K562 (cell line): ENCODE data around the gene CCDC61. TPM values are rescaled to one million over a fixed set of nuclear protein-coding genes. Genes with fewer than 3 reads are reported as not detected.

Experiments
- ARID1B ChIP-seq: fragments of 450-650 bp; IDR thresholded peaks from 2 replicates; pipeline ENCODE4 v1.6.1; 2016; ENCODE audit warnings: antibody characterized with exemption, mild to moderate bottlenecking, inconsistent platforms
- BDP1 ChIP-seq: IDR thresholded peaks from 3 replicates; pipeline ENCODE4 v1.6.1; 2011; ENCODE audit not compliant: insufficient read length, insufficient read depth
- CXXC5 ChIP-seq: fragments of 250-450 bp; sonication (Bioruptor Pico); IDR thresholded peaks from 2 replicates; pipeline ENCODE4 v1.8.0; 2022; ENCODE audit warnings: inconsistent platforms, mild to moderate bottlenecking, moderate library complexity
- EGR1 ChIP-seq: fragments of 450-650 bp; conservative IDR thresholded peaks from 2 replicates; pipeline ENCODE4 v1.6.1; 2017; ENCODE audit warnings: mild to moderate bottlenecking
- FIP1L1 ChIP-seq: fragments of 200-400 bp; formaldehyde crosslinking; IDR thresholded peaks from 2 replicates; pipeline ENCODE4 v1.6.1; 2018; ENCODE audit warnings: mild to moderate bottlenecking, low read depth, low read length; ENCODE audit not compliant: poor library complexity, severe bottlenecking
- FOXP1 ChIP-seq: sonication (generic); formaldehyde crosslinking; IDR thresholded peaks from 2 replicates; pipeline ENCODE4 v1.8.0; 2022; ENCODE audit warnings: mild to moderate bottlenecking, missing genetic modification reagents
- HDAC1 ChIP-seq, 2 experiments: fragments of 450-650 bp; IDR thresholded peaks; 2 replicates each; pipeline ENCODE4 v1.6.1; 2016 to 2017; ENCODE audit warnings: inconsistent platforms in 1 of 2, mild to moderate bottlenecking in 1 of 2, moderate library complexity in 1 of 2
- HSF4 ChIP-seq: fragments of 250-450 bp; sonication (Bioruptor Pico); IDR thresholded peaks from 2 replicates; pipeline ENCODE4 v2.1.2; 2022; ENCODE audit warnings: mild to moderate bottlenecking, moderate library complexity, borderline replicate concordance
- KAT7 ChIP-seq: sonication (generic); formaldehyde crosslinking; IDR thresholded peaks from 2 replicates; pipeline ENCODE4 v1.8.0; 2022; ENCODE audit warnings: missing genetic modification reagents, mild to moderate bottlenecking, borderline replicate concordance
- KLF10 ChIP-seq: fragments of 250-450 bp; sonication (Bioruptor Pico); IDR thresholded peaks from 2 replicates; pipeline ENCODE4 v1.6.1; 2021; ENCODE audit warnings: matching md5 sums
- LARP7 ChIP-seq: fragments of 450-650 bp; IDR thresholded peaks from 2 replicates; pipeline ENCODE4 v1.6.1; 2016
- MCM2 ChIP-seq: fragments of 450-650 bp; IDR thresholded peaks from 2 replicates; pipeline ENCODE4 v1.6.1; 2017; ENCODE audit warnings: low read depth, mild to moderate bottlenecking
- MECOM ChIP-seq: fragments of 250-450 bp; sonication (Bioruptor Pico); IDR thresholded peaks from 2 replicates; pipeline ENCODE4 v1.8.0; 2022; ENCODE audit warnings: inconsistent platforms
- PPARD ChIP-seq: fragments of 250-450 bp; sonication (Bioruptor Pico); IDR thresholded peaks from 2 replicates; pipeline ENCODE4 v1.8.0; 2022; ENCODE audit warnings: inconsistent platforms, mild to moderate bottlenecking, moderate library complexity
- PRMT5 ChIP-seq: sonication (generic); formaldehyde crosslinking; IDR thresholded peaks from 2 replicates; pipeline ENCODE4 v1.5.0; 2020; ENCODE audit warnings: missing genetic modification reagents
- SIN3B ChIP-seq: fragments of 450-650 bp; IDR thresholded peaks from 2 replicates; pipeline ENCODE4 v1.6.1; 2017; ENCODE audit warnings: low read depth, mild to moderate bottlenecking, moderate library complexity
- SNAPC5 ChIP-seq: fragments of 250-450 bp; sonication (Bioruptor Pico); IDR thresholded peaks from 2 replicates; pipeline ENCODE4 v1.8.0; 2021; ENCODE audit warnings: moderate library complexity, mild to moderate bottlenecking, inconsistent platforms
- SOX6 ChIP-seq: fragments of 450-650 bp; IDR thresholded peaks from 2 replicates; pipeline ENCODE4 v1.6.1; 2014; ENCODE audit warnings: mild to moderate bottlenecking
- USF2 ChIP-seq: sonication (generic); formaldehyde crosslinking; IDR thresholded peaks from 2 replicates; pipeline ENCODE4 v1.5.0; 2020; ENCODE audit warnings: missing genetic modification reagents
- VEZF1 ChIP-seq: fragments of 200-800 bp; sonication (Bioruptor generic); IDR thresholded peaks from 2 replicates; pipeline ENCODE4 v1.6.1; 2017; ENCODE audit warnings: missing genetic modification characterization, missing compliant biosample characterization
- YY1 ChIP-seq, 3 experiments: IDR thresholded peaks; 2 replicates each; pipeline ENCODE4 v1.6.1; 2011; ENCODE audit warnings: low read length in 2 of 3, mild to moderate bottlenecking in 2 of 3, moderate library complexity in 2 of 3, borderline replicate concordance in 1 of 3, control low read depth in 1 of 3, low read depth in 1 of 3; ENCODE audit not compliant: insufficient read depth in 3 of 3, insufficient replicate concordance in 2 of 3, control insufficient read depth in 1 of 3, insufficient read length in 1 of 3; ENCODE audit errors: extremely low read depth in 1 of 3
- ZBTB1 ChIP-seq: sonication (generic); formaldehyde crosslinking; IDR thresholded peaks from 2 replicates; pipeline ENCODE4 v1.8.1; 2023; ENCODE audit warnings: missing genetic modification reagents, low read depth, mild to moderate bottlenecking, borderline replicate concordance
- ZC3H11A ChIP-seq: IDR thresholded peaks from 2 replicates; pipeline ENCODE4 v1.6.1; 2012; ENCODE audit warnings: low read depth, low read length, improper control_type of control experiment
- ZKSCAN3 ChIP-seq: fragments of 250-450 bp; sonication (Bioruptor Pico); IDR thresholded peaks from 2 replicates; pipeline ENCODE4 v1.4.0; 2020
- ZNF263 ChIP-seq: sonication (generic); formaldehyde crosslinking; IDR thresholded peaks from 2 replicates; pipeline ENCODE4 v1.8.0; 2022; ENCODE audit warnings: mild to moderate bottlenecking, missing genetic modification reagents, borderline replicate concordance
- ZNF311 ChIP-seq: fragments of 250-450 bp; sonication (Bioruptor Pico); IDR thresholded peaks from 2 replicates; pipeline ENCODE4 v1.4.0; 2020; ENCODE audit warnings: mild to moderate bottlenecking, moderate library complexity
- polyA plus RNA-seq, 8 experiments: library from polyadenylated mRNA; depleted of rRNA in 4 of 8; stranded (reverse) in 5 of 8; unstranded in 3 of 8; fragments of >200 nt; fragmentation: Nextera tagmentation in 2 of 8; fragmentation: Illumina TruSeq in 1 of 8; extraction: Ambion mirVana in 2 of 8; extraction: Trizol in 1 of 8; gene quantifications; 2 replicates each; pipeline versions ENCODE4 v1.2.1 to v1.2.3, GENCODE V29; 2011 to 2014; ENCODE audit warnings: inconsistent platforms in 1 of 8, missing spikeins in 1 of 8
- total RNA-seq, 7 experiments: library from RNA; depleted of rRNA in 6 of 7; stranded (reverse); fragments of >200 nt in 6 of 7; fragmentation: Illumina TruSeq in 2 of 7; extraction: Trizol in 2 of 7; gene quantifications; 2 replicates each; pipeline versions ENCODE4 v1.2.1 to v1.2.3, GENCODE V29; 2011 to 2021; ENCODE audit warnings: low replicate concordance in 1 of 7

CCDC61 gene
- total and polyA plus RNA-seq, 9 of the 15 experiments (the other 6 are each of a cell fraction or from before 2014, with no cell fraction given) = 0.07 to 27.0 (median 10.3) TPM

DNA sequence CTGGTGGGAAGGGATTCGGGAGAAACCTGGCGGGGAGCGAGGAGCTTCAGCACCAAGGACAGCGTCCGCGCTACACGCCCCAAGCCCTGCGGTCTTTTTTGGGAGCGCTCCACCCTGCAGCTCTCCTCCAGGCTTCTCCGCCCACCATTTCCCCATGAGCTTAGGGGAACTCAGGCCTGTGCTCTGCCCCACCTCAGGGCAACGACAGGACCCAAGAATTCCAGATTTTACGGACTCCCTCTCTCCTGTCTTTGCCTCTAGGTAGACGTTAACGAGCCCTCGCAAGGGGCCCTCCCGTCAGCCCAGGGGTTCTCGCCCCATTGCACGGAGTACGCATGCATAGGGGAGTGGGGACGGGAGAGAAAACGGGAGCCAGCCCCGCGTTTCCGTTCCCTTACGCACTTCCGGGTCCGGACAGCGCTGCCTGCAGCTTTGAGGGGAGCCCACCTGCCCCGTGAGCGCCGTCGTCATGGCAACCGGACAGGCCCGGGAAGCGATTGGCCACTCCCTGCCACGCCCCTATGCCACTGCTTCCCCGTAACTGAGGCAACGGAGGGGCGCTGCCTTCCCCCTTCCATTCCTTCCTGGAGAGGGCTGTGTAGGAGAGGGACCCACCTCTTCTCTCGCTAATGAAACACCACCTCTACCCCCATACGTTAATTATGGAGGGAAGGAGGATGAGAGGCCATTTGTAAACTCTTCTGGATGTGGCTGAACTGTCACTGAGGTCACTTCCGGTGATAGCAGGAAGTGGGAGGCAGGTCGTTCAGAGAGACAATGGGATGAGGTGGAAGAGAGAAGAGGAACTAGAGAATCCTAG lies 42.4 kb upstream of the CCDC61 start (continued):
- TF ChIP-seq ZBTB1 (CRISPR knock-in tag) = peak; percentile 66; the same call in 1 of the 2 replicates
- no peak for TF ChIP-seq ZC3H11A
- no peak for TF ChIP-seq BDP1
- no peak for TF ChIP-seq SNAPC5 (CRISPR knock-in tag)
- TF ChIP-seq ZNF311 = no peak
- TF ChIP-seq FOXP1 (CRISPR knock-in tag) = peak; percentile 78
- TF ChIP-seq HDAC1 (IDR thresholded peaks at IDR 0.05) = peak in 1 of 2 experiments; percentile 63; a peak in 2 of 4 replicates
- TF ChIP-seq PRMT5 (CRISPR knock-in tag) = peak; percentile 92; the same call in 1 of the 2 replicates
- TF ChIP-seq USF2 (CRISPR knock-in tag) = peak; percentile 10; the same call in 1 of the 2 replicates
- TF ChIP-seq SIN3B = no peak
- TF ChIP-seq YY1 (IDR thresholded peaks at IDR 0.05; ENCODE audit: borderline replicate concordance in 1 of 3, control insufficient read depth in 1 of 3, extremely low read depth in 1 of 3, insufficient read depth in 3 of 3, insufficient read length in 1 of 3, insufficient replicate concordance in 2 of 3, low read depth in 1 of 3, low read length in 2 of 3) = peak in 1 of 3 experiments; percentile 24
- peak; percentile 54; the same call in 1 of the 2 replicates for TF ChIP-seq ZNF263
- TF ChIP-seq CXXC5 = peak; percentile 66
- no peak for TF ChIP-seq KLF10 (CRISPR knock-in tag)
- TF ChIP-seq SOX6 = 0 out of 2 replicates have a peak, but pooled peaks have one; percentile 12
- no peak for TF ChIP-seq HSF4 (CRISPR knock-in tag)
- no peak for TF ChIP-seq LARP7
- TF ChIP-seq VEZF1 = no peak; the same call in 1 of the 2 replicates
- TF ChIP-seq ZKSCAN3 (CRISPR knock-in tag) = no peak
- peak; percentile 61 for TF ChIP-seq EGR1
- TF ChIP-seq MECOM = no peak
- TF ChIP-seq MCM2 = no peak
- TF ChIP-seq FIP1L1 = no peak
- no peak for TF ChIP-seq PPARD
- TF ChIP-seq KAT7 = 0 out of 2 replicates have a peak, but pooled peaks have one; percentile 43
- no peak for TF ChIP-seq ARID1B
